Peyer's patch (tissue), 4 donors: ENCODE data around the gene TRPM3.

Experiments used
- POLR2A ChIP-seq, 2 donors: fragments of 450-650 bp; IDR thresholded peaks; one replicate each; pipeline ENCODE4 v1.5.1; 2017; ENCODE audit warnings: antibody characterized with exemption in 2 of 2, mild to moderate bottlenecking in 2 of 2, moderate library complexity in 2 of 2
- TF ChIP-seq, protein P1 (sequence below), 6 experiments: fragments of 450-650 bp in 4 of 6; fragments of 200-600 bp in 2 of 6; sonication (generic) in 1 of 6; IDR thresholded peaks; one replicate each; pipeline ENCODE4 v1.5.1; 2017 to 2019; ENCODE audit warnings: antibody characterized with exemption in 6 of 6, mild to moderate bottlenecking in 3 of 6, moderate library complexity in 1 of 6

DNA sequence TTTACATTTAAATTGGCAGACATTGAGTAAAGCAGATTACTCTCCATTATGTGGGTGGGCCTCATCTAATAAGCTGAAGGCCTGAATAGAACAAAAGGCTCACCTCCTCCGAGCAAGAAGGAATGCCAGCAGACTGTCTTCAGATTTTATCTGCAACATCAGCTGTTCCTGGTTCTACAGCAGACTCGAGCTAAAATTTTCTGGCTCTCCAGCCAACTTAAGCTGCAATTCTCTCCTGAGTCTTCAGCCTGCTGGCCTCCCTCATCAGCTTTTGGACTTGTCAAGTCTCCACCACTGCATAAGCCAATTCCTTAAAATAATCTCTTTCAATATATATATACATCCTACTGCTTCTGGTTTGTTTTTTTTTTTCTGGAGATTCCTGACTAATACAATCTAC, 12.5 kb downstream of the TRPM3 start:
- TF ChIP-seq, protein P1, sequence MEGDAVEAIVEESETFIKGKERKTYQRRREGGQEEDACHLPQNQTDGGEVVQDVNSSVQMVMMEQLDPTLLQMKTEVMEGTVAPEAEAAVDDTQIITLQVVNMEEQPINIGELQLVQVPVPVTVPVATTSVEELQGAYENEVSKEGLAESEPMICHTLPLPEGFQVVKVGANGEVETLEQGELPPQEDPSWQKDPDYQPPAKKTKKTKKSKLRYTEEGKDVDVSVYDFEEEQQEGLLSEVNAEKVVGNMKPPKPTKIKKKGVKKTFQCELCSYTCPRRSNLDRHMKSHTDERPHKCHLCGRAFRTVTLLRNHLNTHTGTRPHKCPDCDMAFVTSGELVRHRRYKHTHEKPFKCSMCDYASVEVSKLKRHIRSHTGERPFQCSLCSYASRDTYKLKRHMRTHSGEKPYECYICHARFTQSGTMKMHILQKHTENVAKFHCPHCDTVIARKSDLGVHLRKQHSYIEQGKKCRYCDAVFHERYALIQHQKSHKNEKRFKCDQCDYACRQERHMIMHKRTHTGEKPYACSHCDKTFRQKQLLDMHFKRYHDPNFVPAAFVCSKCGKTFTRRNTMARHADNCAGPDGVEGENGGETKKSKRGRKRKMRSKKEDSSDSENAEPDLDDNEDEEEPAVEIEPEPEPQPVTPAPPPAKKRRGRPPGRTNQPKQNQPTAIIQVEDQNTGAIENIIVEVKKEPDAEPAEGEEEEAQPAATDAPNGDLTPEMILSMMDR (IDR thresholded peaks at IDR 0.05), result no peak
- TF ChIP-seq POLR2A (IDR thresholded peaks at IDR 0.05), result no peak
